Activated B cell treated with CpG ODN at 0.5 μM for 24 hours (primary cell): ENCODE results near the gene CORO6. TPM values are rescaled to one million over a fixed set of nuclear protein-coding genes. Genes with fewer than 3 reads are reported as not detected.

Experiments used
- ATAC-seq: fragments of 200-7000 bp; cut with Tn5 transposase; one replicate; pipeline ENCODE4 v1.10.0; 2021; ENCODE audit warnings: low read depth, mild to moderate bottlenecking, moderate library complexity
- CTCF ChIA-PET: fragments of 350-600 bp; sonication (Branson Sonifier 250); formaldehyde crosslinking; loops from one replicate; lab custom pipeline; 2021; ENCODE audit warnings: antibody characterized with exemption; lab: Charles Lee
- POLR2A ChIA-PET: fragments of 350-600 bp; sonication (Branson Sonifier 250); formaldehyde crosslinking; loops from one replicate; lab custom pipeline; 2021; ENCODE audit warnings: antibody characterized with exemption; lab: Charles Lee
- DNase-seq: peaks from one replicate; pipeline ENCODE4 v3.0.0; 2022
- H3K27ac Mint-ChIP-seq: one replicate; pipeline ENCODE4 v1.8.0; 2020; ENCODE audit warnings: mixed read lengths
- H3K27me3 Mint-ChIP-seq: one replicate; pipeline ENCODE4 v1.8.0; 2021; ENCODE audit warnings: mixed read lengths
- H3K36me3 Mint-ChIP-seq: one replicate; pipeline ENCODE4 v1.8.0; 2021; ENCODE audit warnings: low read depth, mixed read lengths
- H3K4me1 Mint-ChIP-seq: one replicate; pipeline ENCODE4 v1.8.0; 2021; ENCODE audit warnings: mixed read lengths
- H3K4me3 Mint-ChIP-seq: one replicate; pipeline ENCODE4 v1.8.0; 2020; ENCODE audit warnings: mild to moderate bottlenecking, mixed read lengths
- H3K9me3 Mint-ChIP-seq: one replicate; pipeline ENCODE4 v1.8.0; 2020; ENCODE audit warnings: mixed read lengths
- CTCF ChIP-seq: fragments of 200-600 bp; IDR thresholded peaks from one replicate; pipeline ENCODE4 v1.8.0; 2022; ENCODE audit warnings: antibody characterized with exemption, mild to moderate bottlenecking
- intact Hi-C: fragments of 100-400 bp; cut with micrococcal nuclease; formaldehyde crosslinking; loops from one replicate; pipeline ENCODE4 v1.15.1; 2024
- total RNA-seq: library from RNA; stranded (reverse); gene quantifications from 2 replicates; pipeline ENCODE4 v1.2.3, GENCODE V29; 2022

CORO6 gene
- total RNA-seq, 1 donor from 2014 or later = 4.1 TPM

- ChIA-PET POLR2A (interaction anchor here (0.6 to 1.5 kb wide), 10 partner anchors 9 to 316 kb away, joined by 3 to 10 read pairs (median 4); partner anchors contain the start of genes ABHD15, CORO6 and SSH2), CTCF (interaction anchor here (0.8 to 2.1 kb wide), 11 partner anchors 13 to 244 kb away, joined by 3 to 10 read pairs (median 4); partner anchors contain the start of gene ANKRD13B)
- H3K36me3 Mint-ChIP-seq = no peaks in the 10 kb centered on the region
- ATAC-seq (peak; percentile 31), DNase-seq (peak; percentile 91)
- TF ChIP-seq CTCF = peak; percentile 35
- peaks cover 3% of the 10 kb centered on the region for H3K27me3 Mint-ChIP-seq
- H3K27ac Mint-ChIP-seq = no peak overlapping the region
- H3K4me1 Mint-ChIP-seq = peaks cover 38% of the 10 kb centered on the region
- intact Hi-C loops = loop anchor here (1.0 to 10.0 kb wide), 2 partner anchors 33 to 469 kb away; no protein-coding TSS in a partner anchor
- no peaks in the 10 kb centered on the region for H3K9me3 Mint-ChIP-seq
- peak overlapping the region; percentile 29 for H3K4me3 Mint-ChIP-seq
Measured at GRCh38 chr17:29613352-29613837, 9.3 kb downstream of the CORO6 start.

GRCh38 chr17:29612404-29613280 is 10.1 kb downstream of the CORO6 start:
- H3K4me1 Mint-ChIP-seq = peaks cover 38% of the 10 kb centered on the region
- DNase-seq (no peak), ATAC-seq (no peak)
- intact Hi-C loops = loop anchor here (1.0 to 10.0 kb wide), 2 partner anchors 32 to 468 kb away; no protein-coding TSS in a partner anchor
- no peaks in the 10 kb centered on the region for H3K9me3 Mint-ChIP-seq
- no peak for TF ChIP-seq CTCF
- H3K36me3 Mint-ChIP-seq = no peaks in the 10 kb centered on the region
- peak overlapping the region; percentile 69 for H3K4me3 Mint-ChIP-seq
- ChIA-PET POLR2A (interaction anchor here (0.9 to 1.5 kb wide), 5 partner anchors 10 to 46 kb away, joined by 3 to 10 read pairs (median 3); partner anchors contain the start of genes ABHD15 and CORO6), CTCF (interaction anchor here (0.8 to 2.1 kb wide), 10 partner anchors 14 to 243 kb away, joined by 3 to 10 read pairs (median 4); partner anchors contain the start of gene ANKRD13B)
- no peak overlapping the region for H3K27ac Mint-ChIP-seq
- peaks cover 3% of the 10 kb centered on the region for H3K27me3 Mint-ChIP-seq

GRCh38 chr17:29612094-29612403 is 10.7 kb downstream of the CORO6 start:
- ChIA-PET POLR2A (no interaction called here), CTCF (no interaction called here)
- Mint-ChIP-seq H3K36me3 (no peaks in the 10 kb centered on the region), H3K4me1 (peaks cover 32% of the 10 kb centered on the region), H3K27ac (no peak overlapping the region), H3K4me3 (no peak overlapping the region), H3K9me3 (no peaks in the 10 kb centered on the region), H3K27me3 (peaks cover 2% of the 10 kb centered on the region)
- ATAC-seq (no peak), DNase-seq (no peak)
- no peak for TF ChIP-seq CTCF
- intact Hi-C loops = loop anchor here (10.0 kb wide), 1 partner anchor 467 kb away; no protein-coding TSS in a partner anchor

- CTCF ChIA-PET = interaction anchor here (1.0 kb wide), 1 partner anchor 168 kb away, joined by 3 read pairs; no protein-coding TSS in a partner anchor
- no peak for TF ChIP-seq CTCF
- H3K27me3 Mint-ChIP-seq = peaks cover 1% of the 10 kb centered on the region
- H3K36me3 Mint-ChIP-seq = no peaks in the 10 kb centered on the region
- H3K4me3 Mint-ChIP-seq = no peak overlapping the region
- no peaks in the 10 kb centered on the region for H3K9me3 Mint-ChIP-seq
- H3K4me1 Mint-ChIP-seq = peaks cover 27% of the 10 kb centered on the region
- intact Hi-C loops = loop anchor here (10.0 kb wide), 1 partner anchor 467 kb away; no protein-coding TSS in a partner anchor
- no peak overlapping the region for H3K27ac Mint-ChIP-seq
- POLR2A ChIA-PET = no interaction called here
- no peak for ATAC-seq
- DNase-seq = no peak
Measured at GRCh38 chr17:29611351-29612093, 11.2 kb downstream of the CORO6 start.
